ENCODE data around the gene SLC25A31.

DNA sequence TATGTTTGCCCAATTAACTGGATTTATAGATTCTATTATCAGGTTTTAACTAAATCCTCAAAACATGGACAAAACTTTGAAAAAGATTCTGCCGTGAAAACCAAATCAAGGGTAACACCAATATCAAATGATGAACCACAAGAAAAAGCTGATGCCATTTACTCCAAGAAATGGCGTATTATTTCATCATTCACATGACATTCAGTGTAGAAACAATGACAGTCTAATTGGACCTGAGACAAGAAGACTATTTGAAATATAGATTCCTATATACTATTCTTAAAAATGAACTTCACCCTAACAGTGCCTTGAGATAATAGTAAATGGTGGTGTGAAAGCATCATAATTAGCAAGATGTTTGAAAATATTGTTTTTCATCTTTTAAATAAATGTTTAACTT is 4.8 kb downstream of the SLC25A31 start:
- TF ChIP-seq, protein P1, sequence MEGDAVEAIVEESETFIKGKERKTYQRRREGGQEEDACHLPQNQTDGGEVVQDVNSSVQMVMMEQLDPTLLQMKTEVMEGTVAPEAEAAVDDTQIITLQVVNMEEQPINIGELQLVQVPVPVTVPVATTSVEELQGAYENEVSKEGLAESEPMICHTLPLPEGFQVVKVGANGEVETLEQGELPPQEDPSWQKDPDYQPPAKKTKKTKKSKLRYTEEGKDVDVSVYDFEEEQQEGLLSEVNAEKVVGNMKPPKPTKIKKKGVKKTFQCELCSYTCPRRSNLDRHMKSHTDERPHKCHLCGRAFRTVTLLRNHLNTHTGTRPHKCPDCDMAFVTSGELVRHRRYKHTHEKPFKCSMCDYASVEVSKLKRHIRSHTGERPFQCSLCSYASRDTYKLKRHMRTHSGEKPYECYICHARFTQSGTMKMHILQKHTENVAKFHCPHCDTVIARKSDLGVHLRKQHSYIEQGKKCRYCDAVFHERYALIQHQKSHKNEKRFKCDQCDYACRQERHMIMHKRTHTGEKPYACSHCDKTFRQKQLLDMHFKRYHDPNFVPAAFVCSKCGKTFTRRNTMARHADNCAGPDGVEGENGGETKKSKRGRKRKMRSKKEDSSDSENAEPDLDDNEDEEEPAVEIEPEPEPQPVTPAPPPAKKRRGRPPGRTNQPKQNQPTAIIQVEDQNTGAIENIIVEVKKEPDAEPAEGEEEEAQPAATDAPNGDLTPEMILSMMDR (conservative IDR thresholded peaks at IDR 0.05) = no peak
- no peak for TF ChIP-seq EZH2 (IDR thresholded peaks at IDR 0.05; ENCODE audit: low read depth)
